ENCODE results near the gene FAM13A.

FAM13A gene

GRCh38 chr4:88975958-88976774, 80.8 kb downstream of the FAM13A start:
- no peak overlapping the region for H3K4me3 ChIP-seq (replicated peaks; ENCODE audit: low read depth, low read length)
- no peaks in the 10 kb centered on the region for H3K36me3 ChIP-seq (ENCODE audit: control insufficient read depth, insufficient read depth, low read length)
- DNase-seq (ENCODE audit: extremely low read depth, insufficient read length): no peak
- TF ChIP-seq, protein P1, sequence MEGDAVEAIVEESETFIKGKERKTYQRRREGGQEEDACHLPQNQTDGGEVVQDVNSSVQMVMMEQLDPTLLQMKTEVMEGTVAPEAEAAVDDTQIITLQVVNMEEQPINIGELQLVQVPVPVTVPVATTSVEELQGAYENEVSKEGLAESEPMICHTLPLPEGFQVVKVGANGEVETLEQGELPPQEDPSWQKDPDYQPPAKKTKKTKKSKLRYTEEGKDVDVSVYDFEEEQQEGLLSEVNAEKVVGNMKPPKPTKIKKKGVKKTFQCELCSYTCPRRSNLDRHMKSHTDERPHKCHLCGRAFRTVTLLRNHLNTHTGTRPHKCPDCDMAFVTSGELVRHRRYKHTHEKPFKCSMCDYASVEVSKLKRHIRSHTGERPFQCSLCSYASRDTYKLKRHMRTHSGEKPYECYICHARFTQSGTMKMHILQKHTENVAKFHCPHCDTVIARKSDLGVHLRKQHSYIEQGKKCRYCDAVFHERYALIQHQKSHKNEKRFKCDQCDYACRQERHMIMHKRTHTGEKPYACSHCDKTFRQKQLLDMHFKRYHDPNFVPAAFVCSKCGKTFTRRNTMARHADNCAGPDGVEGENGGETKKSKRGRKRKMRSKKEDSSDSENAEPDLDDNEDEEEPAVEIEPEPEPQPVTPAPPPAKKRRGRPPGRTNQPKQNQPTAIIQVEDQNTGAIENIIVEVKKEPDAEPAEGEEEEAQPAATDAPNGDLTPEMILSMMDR (IDR thresholded peaks at IDR 0.05; ENCODE audit: insufficient read depth, low read length, poor library complexity, severe bottlenecking): no peak
- H3K27me3 ChIP-seq (replicated peaks; ENCODE audit: control insufficient read depth, insufficient read depth, low read length): no peaks in the 10 kb centered on the region

- Histone ChIP-seq H3K4me3 (replicated peaks; ENCODE audit: low read depth, low read length) (no peak overlapping the region), H3K27me3 (replicated peaks; ENCODE audit: control insufficient read depth, insufficient read depth, low read length) (no peaks in the 10 kb centered on the region), H3K36me3 (ENCODE audit: control insufficient read depth, insufficient read depth, low read length) (no peaks in the 10 kb centered on the region)
- TF ChIP-seq, protein P1 (IDR thresholded peaks at IDR 0.05; ENCODE audit: insufficient read depth, low read length, poor library complexity, severe bottlenecking): no peak
- no peak for DNase-seq (ENCODE audit: extremely low read depth, insufficient read length)
Observed at GRCh38 chr4:88971536-88971935, 85.4 kb downstream of the FAM13A start.

GRCh38 chr4:88969746-88970145, 87.2 kb downstream of the FAM13A start:
- TF ChIP-seq, protein P1 (IDR thresholded peaks at IDR 0.05; ENCODE audit: insufficient read depth, low read length, poor library complexity, severe bottlenecking): no peak
- Histone ChIP-seq H3K27me3 (replicated peaks; ENCODE audit: control insufficient read depth, insufficient read depth, low read length) (no peaks in the 10 kb centered on the region), H3K36me3 (ENCODE audit: control insufficient read depth, insufficient read depth, low read length) (no peaks in the 10 kb centered on the region), H3K4me3 (replicated peaks; ENCODE audit: low read depth, low read length) (no peak overlapping the region)
- no peak for DNase-seq (ENCODE audit: extremely low read depth, insufficient read length)

DNA sequence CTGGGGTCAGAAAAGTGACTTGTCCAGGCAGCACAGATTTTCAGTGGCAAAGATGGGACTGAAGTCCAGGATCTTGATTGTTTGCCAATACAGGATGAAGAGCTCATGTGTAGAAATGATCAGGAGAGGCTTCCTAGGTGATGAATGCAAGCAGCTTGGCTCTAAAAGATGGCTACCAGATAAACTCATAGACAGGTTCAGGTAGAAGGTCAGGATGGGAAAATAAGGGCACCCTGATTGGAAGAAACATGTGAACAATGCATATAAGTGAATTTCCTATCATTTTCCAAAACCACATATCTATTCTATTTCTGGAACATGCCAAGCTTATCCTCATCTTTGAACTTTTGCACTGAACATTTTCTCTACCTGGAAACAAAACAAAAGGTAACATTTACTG, 87.7 kb downstream of the FAM13A start:
- no peaks in the 10 kb centered on the region for H3K36me3 ChIP-seq (ENCODE audit: control insufficient read depth, insufficient read depth, low read length)
- H3K27me3 ChIP-seq (replicated peaks; ENCODE audit: control insufficient read depth, insufficient read depth, low read length): no peaks in the 10 kb centered on the region
- DNase-seq (ENCODE audit: extremely low read depth, insufficient read length): no peak
- TF ChIP-seq, protein P1 (IDR thresholded peaks at IDR 0.05; ENCODE audit: insufficient read depth, low read length, poor library complexity, severe bottlenecking): no peak
- no peak overlapping the region for H3K4me3 ChIP-seq (replicated peaks; ENCODE audit: low read depth, low read length)

DNA sequence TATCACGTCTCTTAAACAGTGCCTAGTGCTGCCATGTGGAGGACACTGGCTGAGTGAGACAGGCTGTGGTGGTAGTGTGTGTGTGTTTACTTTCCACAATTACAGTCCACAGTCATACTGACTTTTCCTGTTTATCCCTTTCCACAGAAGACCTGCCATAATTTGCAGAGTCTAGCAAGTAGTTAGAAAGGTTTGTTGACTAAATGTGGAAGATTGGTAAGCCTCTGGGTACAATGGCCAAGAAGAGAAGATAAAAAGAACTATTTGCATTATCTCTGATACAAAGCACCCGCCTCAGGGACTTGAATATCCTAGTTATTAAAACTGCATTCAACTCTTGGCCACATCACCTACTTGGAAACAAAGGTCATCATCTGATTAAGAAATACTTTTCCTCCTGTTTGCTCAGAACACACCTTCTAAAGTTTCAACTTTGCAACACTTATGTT, 89.1 kb downstream of the FAM13A start:
- TF ChIP-seq, protein P1 (IDR thresholded peaks at IDR 0.05; ENCODE audit: insufficient read depth, low read length, poor library complexity, severe bottlenecking): no peak
- no peaks in the 10 kb centered on the region for H3K27me3 ChIP-seq (replicated peaks; ENCODE audit: control insufficient read depth, insufficient read depth, low read length)
- no peak for DNase-seq (ENCODE audit: extremely low read depth, insufficient read length)

More for the DNA sequence above, 89.1 kb downstream of the FAM13A start:
- no peaks in the 10 kb centered on the region for H3K36me3 ChIP-seq (ENCODE audit: control insufficient read depth, insufficient read depth, low read length)
- H3K4me3 ChIP-seq (replicated peaks; ENCODE audit: low read depth, low read length): no peak overlapping the region

Measured in GM06990 (cell line).